Left kidney (tissue), 8 donors: Measurements from ENCODE around the gene ODAD3. TPM values are rescaled to one million over a fixed set of nuclear protein-coding genes. Genes with fewer than 3 reads are reported as not detected.
A peak's percentile ranks its signal among the peaks of the same experiment; 100 is the strongest.
"Not testable (repeated sequence)": the region's sequence is repeated elsewhere in the genome, so short reads cannot be mapped to it uniquely, and the experiment has no call there.

ENCODE experiments used
- DNase-seq: peaks from one replicate; pipeline ENCODE4 v3.0.0-alpha.2; 2013
- long read RNA-seq, 8 donors: transcript quantifications; one replicate each; lab custom pipeline, GENCODE V29; 2026
- polyA plus RNA-seq: library from polyadenylated mRNA; unstranded; fragments of 120-200 nt; gene quantifications from one replicate; pipeline ENCODE4 v1.2.1, GENCODE V29; 2013; ENCODE audit not compliant: insufficient read length

Gene ODAD3
- polyA plus RNA-seq: 1.4 TPM
- long read RNA-seq, donor 1: 0 reads
- long read RNA-seq, donor 2, partial matches to known transcripts: 174 of 211 reads
- long read RNA-seq, donor 2, other reads (novel, unspliced or antisense): 37 of 211 reads
- long read RNA-seq, donor 3: 0 reads
- long read RNA-seq, donor 4: 0 reads
- long read RNA-seq, donor 5, partial matches to known transcripts: 153 of 217 reads
- long read RNA-seq, donor 5, other reads (novel, unspliced or antisense): 64 of 217 reads
- long read RNA-seq, donor 6, partial matches to known transcripts: 234 of 254 reads
- long read RNA-seq, donor 6, other reads (novel, unspliced or antisense): 20 of 254 reads
- long read RNA-seq, donor 7: 0 reads
- long read RNA-seq, donor 8, partial matches to known transcripts: 0 of 2 reads
- long read RNA-seq, donor 8, other reads (novel, unspliced or antisense): 0 of 2 reads

- DNase-seq: peak; percentile 100
These were observed at the start of gene ODAD3, which contains the start of gene PRKCSH for GRCh38 chr19:11435057-11435832. Gene ODAD3, minus strand, starts transcription at chr19:11435121. Its CDS starts 105 bp downstream, at chr19:11435016. Gene PRKCSH, plus strand, starts transcription at chr19:11435635. Its CDS starts 483 bp downstream, at chr19:11436118.

GRCh38 chr19:11483366-11484111, 48.6 kb upstream of the ODAD3 start:
- DNase-seq: no peak

GRCh38 chr19:11482384-11483050, 47.6 kb upstream of the ODAD3 start:
- DNase-seq: peak; percentile 61

- DNase-seq: peak; percentile 41
These were observed 46.8 kb upstream of the ODAD3 start for GRCh38 chr19:11481534-11482383.

- DNase-seq: no peak
These were observed 46.0 kb upstream of the ODAD3 start, which contains the start of gene ELAVL3 for GRCh38 chr19:11480715-11481533. Gene ELAVL3, minus strand, starts transcription at chr19:11481046. Its CDS starts 438 bp downstream, at chr19:11480608.

GRCh38 chr19:11479898-11480714, 45.2 kb upstream of the ODAD3 start:
- no peak for DNase-seq

- no peak for DNase-seq
These were observed 44.4 kb upstream of the ODAD3 start for GRCh38 chr19:11479090-11479897.

- no peak for DNase-seq
These were observed 43.5 kb upstream of the ODAD3 start for GRCh38 chr19:11478167-11479089.

GRCh38 chr19:11475861-11476260, 40.9 kb upstream of the ODAD3 start:
- no peak for DNase-seq

- DNase-seq: not testable (repeated sequence)
These were observed 40.4 kb upstream of the ODAD3 start for GRCh38 chr19:11475343-11475742.

- no peak for DNase-seq
These were observed 38.8 kb upstream of the ODAD3 start for GRCh38 chr19:11473725-11474124.

- DNase-seq: not testable (repeated sequence)
These were observed 33.4 kb upstream of the ODAD3 start for GRCh38 chr19:11468266-11468845.

- DNase-seq: no peak
These were observed 30.7 kb upstream of the ODAD3 start for GRCh38 chr19:11465600-11465999.

- DNase-seq: no peak
These were observed 29.7 kb upstream of the ODAD3 start for GRCh38 chr19:11464333-11465265.

GRCh38 chr19:11463391-11463790, 28.5 kb upstream of the ODAD3 start:
- no peak for DNase-seq
